ENCODE data around the gene PRM1. TPM values are rescaled to one million over a fixed set of nuclear protein-coding genes. Genes with fewer than 3 reads are reported as not detected.
A peak's percentile ranks its signal among the peaks of the same experiment; 100 is the strongest.

PRM1 gene
- total RNA-seq, 3 donors from 2014 or later (not counting 1 experiment from before 2014, with no cell fraction given): not detected

DNA sequence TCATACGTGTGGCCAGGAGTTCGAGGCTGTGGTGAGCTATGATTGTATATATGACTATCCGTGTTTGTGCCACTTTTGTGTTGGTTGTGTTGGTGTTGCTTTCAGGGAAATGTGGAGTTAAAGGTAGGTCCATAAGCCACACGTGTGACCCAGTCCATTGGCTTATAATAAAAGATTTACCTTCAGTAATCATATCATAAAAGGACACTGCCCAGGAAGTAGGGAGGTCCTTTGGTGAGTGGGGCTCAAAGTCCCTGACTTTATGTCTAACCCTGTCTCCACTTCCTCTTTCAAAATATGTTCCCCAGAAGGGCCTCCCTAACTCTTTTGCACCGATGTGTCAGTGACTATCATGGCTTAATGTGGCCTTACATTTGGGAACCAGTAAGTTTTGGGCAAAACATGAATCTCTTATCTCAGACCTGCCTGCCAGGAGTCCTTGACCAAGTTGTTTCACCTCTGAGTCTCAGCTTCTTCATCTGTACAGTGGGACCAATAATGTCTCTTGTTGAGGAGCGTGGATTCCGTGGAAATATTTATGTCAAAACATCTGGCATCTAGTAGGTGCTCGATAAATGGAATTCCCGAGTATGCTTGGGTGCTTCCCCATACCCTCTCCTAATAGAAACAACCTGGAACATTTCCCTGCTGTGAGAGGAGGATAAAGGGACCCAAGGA is 16.8 kb downstream of the PRM1 start:
- Mint-ChIP-seq H3K27ac (peak overlapping the region in 1 of 2 donors; percentile 24), H3K9me3 (no peaks in the 10 kb centered on the region), H3K4me1 (peaks cover 6 to 10% of the 10 kb centered on the region in 2 donors), H3K4me3 (no peak overlapping the region), H3K27me3 (ENCODE audit: low read depth in 2 of 2) (peaks cover 8 to 9% of the 10 kb centered on the region in 2 donors), H3K36me3 (no peaks in the 10 kb centered on the region)
- H3K9me3 ChIP-seq (ENCODE audit: control insufficient read depth, insufficient read depth, low read length): no peaks in the 10 kb centered on the region
- H3K27ac ChIP-seq (ENCODE audit: low read length): no peak overlapping the region
- DNase-seq: no peak
- WGBS (ENCODE audit: insufficient coverage): 69% methylated on average over 7 of the region's 9 CpGs
- no peak overlapping the region for H3K4me3 ChIP-seq (ENCODE audit: low read length)
- no peaks in the 10 kb centered on the region for H3K36me3 ChIP-seq (ENCODE audit: control insufficient read depth, insufficient read depth, low read length)
- H3K4me1 ChIP-seq (ENCODE audit: control insufficient read depth, insufficient read depth, low read length): peaks cover 10% of the 10 kb centered on the region
- intact Hi-C loops (cut with micrococcal nuclease): no loop called here
- TF ChIP-seq, protein P1, sequence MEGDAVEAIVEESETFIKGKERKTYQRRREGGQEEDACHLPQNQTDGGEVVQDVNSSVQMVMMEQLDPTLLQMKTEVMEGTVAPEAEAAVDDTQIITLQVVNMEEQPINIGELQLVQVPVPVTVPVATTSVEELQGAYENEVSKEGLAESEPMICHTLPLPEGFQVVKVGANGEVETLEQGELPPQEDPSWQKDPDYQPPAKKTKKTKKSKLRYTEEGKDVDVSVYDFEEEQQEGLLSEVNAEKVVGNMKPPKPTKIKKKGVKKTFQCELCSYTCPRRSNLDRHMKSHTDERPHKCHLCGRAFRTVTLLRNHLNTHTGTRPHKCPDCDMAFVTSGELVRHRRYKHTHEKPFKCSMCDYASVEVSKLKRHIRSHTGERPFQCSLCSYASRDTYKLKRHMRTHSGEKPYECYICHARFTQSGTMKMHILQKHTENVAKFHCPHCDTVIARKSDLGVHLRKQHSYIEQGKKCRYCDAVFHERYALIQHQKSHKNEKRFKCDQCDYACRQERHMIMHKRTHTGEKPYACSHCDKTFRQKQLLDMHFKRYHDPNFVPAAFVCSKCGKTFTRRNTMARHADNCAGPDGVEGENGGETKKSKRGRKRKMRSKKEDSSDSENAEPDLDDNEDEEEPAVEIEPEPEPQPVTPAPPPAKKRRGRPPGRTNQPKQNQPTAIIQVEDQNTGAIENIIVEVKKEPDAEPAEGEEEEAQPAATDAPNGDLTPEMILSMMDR (IDR thresholded peaks at IDR 0.05): no peak
- no peak for ATAC-seq
- no peaks in the 10 kb centered on the region for H3K27me3 ChIP-seq (ENCODE audit: control insufficient read depth, insufficient read depth, low read length)

DNA sequence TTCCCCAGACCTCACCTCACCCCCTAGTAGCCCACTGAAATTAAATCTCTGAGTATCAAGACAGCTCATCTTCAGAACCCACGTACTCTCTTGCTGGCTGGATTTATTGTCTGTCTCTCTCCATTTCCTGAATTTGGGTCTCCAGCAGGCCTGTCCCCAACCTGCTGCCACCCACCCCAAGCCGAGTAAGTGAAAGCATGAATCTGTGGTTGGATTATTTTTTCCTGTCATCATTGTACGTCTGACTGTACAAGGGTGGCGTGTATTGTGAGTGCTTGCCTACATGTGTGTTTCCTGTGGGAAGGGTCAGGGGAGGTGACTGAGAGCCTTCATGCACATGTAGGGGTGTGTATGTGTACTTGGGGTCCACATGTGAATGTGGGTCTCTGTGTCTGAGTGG is 17.4 kb downstream of the PRM1 start:
- no peaks in the 10 kb centered on the region for H3K9me3 Mint-ChIP-seq
- intact Hi-C loops (cut with micrococcal nuclease): no loop called here
- Histone ChIP-seq H3K27me3 (ENCODE audit: control insufficient read depth, insufficient read depth, low read length) (no peaks in the 10 kb centered on the region), H3K36me3 (ENCODE audit: control insufficient read depth, insufficient read depth, low read length) (no peaks in the 10 kb centered on the region), H3K4me3 (ENCODE audit: low read length) (no peak overlapping the region), H3K27ac (ENCODE audit: low read length) (no peak overlapping the region), H3K4me1 (ENCODE audit: control insufficient read depth, insufficient read depth, low read length) (peaks cover 16% of the 10 kb centered on the region), H3K9me3 (ENCODE audit: control insufficient read depth, insufficient read depth, low read length) (no peaks in the 10 kb centered on the region)
- ATAC-seq (peak; percentile 31 to 63 (median 50)), DNase-seq (peak in 1 of 2 donors; percentile 62)
- H3K36me3 Mint-ChIP-seq: no peaks in the 10 kb centered on the region
- H3K4me1 Mint-ChIP-seq: peaks cover 9 to 11% of the 10 kb centered on the region in 2 donors
- peak overlapping the region in 1 of 2 donors; percentile 24 for H3K27ac Mint-ChIP-seq
- H3K4me3 Mint-ChIP-seq: no peak overlapping the region
- TF ChIP-seq, protein P1 (IDR thresholded peaks at IDR 0.05): no peak
- 10% methylated on average over 4 of the region's 4 CpGs for WGBS (ENCODE audit: insufficient coverage)
- H3K27me3 Mint-ChIP-seq (ENCODE audit: low read depth in 2 of 2): peaks cover 8 to 9% of the 10 kb centered on the region in 2 donors

DNA sequence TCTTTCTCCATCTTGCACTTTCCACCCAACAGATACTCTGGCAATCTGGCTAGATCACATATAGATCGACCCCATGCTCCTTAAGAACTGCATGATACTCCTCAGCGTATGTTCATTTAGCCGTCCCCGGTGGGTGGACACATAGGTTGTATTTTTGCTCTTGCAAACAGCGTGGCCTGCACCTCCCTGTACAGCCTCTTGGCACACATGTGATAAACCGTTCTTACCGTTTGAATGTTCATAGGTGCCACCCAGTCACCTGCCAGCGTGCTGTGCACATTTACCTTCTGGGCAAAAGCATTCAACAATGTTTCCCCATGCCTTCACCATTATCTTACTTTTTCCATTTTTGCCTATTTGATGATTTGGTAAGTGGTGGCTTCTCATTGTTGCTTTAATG is 18.2 kb downstream of the PRM1 start:
- Mint-ChIP-seq H3K27ac (no peak overlapping the region), H3K4me1 (peaks cover 15 to 18% of the 10 kb centered on the region in 2 donors), H3K4me3 (no peak overlapping the region), H3K9me3 (no peaks in the 10 kb centered on the region), H3K36me3 (no peaks in the 10 kb centered on the region), H3K27me3 (ENCODE audit: low read depth in 2 of 2) (peaks cover 3 to 8% of the 10 kb centered on the region in 2 donors)
- no peaks in the 10 kb centered on the region for H3K36me3 ChIP-seq (ENCODE audit: control insufficient read depth, insufficient read depth, low read length)
- H3K27ac ChIP-seq (ENCODE audit: low read length): no peak overlapping the region
- H3K27me3 ChIP-seq (ENCODE audit: control insufficient read depth, insufficient read depth, low read length): no peaks in the 10 kb centered on the region
- WGBS (ENCODE audit: insufficient coverage): 92% methylated on average over 8 of the region's 8 CpGs
- H3K4me1 ChIP-seq (ENCODE audit: control insufficient read depth, insufficient read depth, low read length): peaks cover 24% of the 10 kb centered on the region
- TF ChIP-seq, protein P1 (IDR thresholded peaks at IDR 0.05): no peak
- H3K9me3 ChIP-seq (ENCODE audit: control insufficient read depth, insufficient read depth, low read length): no peaks in the 10 kb centered on the region
- no peak for ATAC-seq
- no peak overlapping the region for H3K4me3 ChIP-seq (ENCODE audit: low read length)
- no peak for DNase-seq
- intact Hi-C loops (cut with micrococcal nuclease): no loop called here

DNA sequence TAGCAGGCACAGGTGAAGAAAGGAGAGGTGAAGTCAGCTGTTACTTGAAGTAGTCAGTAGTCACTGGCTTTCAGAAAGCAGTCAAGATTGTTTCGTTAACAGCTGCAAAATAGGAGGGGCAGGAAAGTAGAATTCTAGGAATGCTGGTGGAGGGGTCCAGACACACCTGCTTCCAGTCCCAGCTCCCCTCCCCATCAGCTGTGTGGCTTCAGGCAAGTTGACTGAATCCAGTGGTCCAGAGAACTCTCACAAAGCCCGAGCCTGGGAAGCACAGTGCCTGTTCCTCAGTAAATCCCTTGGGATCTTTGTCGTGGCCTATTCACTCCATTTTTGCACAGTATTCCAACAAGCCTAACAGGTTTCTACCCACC is 20.5 kb downstream of the PRM1 start:
- no peak overlapping the region for H3K27ac Mint-ChIP-seq
- H3K9me3 Mint-ChIP-seq: no peaks in the 10 kb centered on the region
- no peak for ATAC-seq
- 93% methylated on average over 3 of the region's 3 CpGs for WGBS (ENCODE audit: insufficient coverage)
- Histone ChIP-seq H3K36me3 (ENCODE audit: control insufficient read depth, insufficient read depth, low read length) (no peaks in the 10 kb centered on the region), H3K4me3 (ENCODE audit: low read length) (no peak overlapping the region), H3K9me3 (ENCODE audit: control insufficient read depth, insufficient read depth, low read length) (no peaks in the 10 kb centered on the region), H3K4me1 (ENCODE audit: control insufficient read depth, insufficient read depth, low read length) (peaks cover 37% of the 10 kb centered on the region), H3K27me3 (ENCODE audit: control insufficient read depth, insufficient read depth, low read length) (no peaks in the 10 kb centered on the region), H3K27ac (ENCODE audit: low read length) (no peak overlapping the region)
- H3K27me3 Mint-ChIP-seq (ENCODE audit: low read depth in 2 of 2): peaks cover 0 to 3% of the 10 kb centered on the region in 2 donors
- no peak overlapping the region for H3K4me3 Mint-ChIP-seq
- no peak for DNase-seq
- intact Hi-C loops (cut with micrococcal nuclease): no loop called here
- H3K4me1 Mint-ChIP-seq: peaks cover 22 to 30% of the 10 kb centered on the region in 2 donors
- H3K36me3 Mint-ChIP-seq: no peaks in the 10 kb centered on the region
- TF ChIP-seq, protein P1 (IDR thresholded peaks at IDR 0.05): no peak
